ENCODE results near the gene ETV7.

The ETV7 gene

DNA sequence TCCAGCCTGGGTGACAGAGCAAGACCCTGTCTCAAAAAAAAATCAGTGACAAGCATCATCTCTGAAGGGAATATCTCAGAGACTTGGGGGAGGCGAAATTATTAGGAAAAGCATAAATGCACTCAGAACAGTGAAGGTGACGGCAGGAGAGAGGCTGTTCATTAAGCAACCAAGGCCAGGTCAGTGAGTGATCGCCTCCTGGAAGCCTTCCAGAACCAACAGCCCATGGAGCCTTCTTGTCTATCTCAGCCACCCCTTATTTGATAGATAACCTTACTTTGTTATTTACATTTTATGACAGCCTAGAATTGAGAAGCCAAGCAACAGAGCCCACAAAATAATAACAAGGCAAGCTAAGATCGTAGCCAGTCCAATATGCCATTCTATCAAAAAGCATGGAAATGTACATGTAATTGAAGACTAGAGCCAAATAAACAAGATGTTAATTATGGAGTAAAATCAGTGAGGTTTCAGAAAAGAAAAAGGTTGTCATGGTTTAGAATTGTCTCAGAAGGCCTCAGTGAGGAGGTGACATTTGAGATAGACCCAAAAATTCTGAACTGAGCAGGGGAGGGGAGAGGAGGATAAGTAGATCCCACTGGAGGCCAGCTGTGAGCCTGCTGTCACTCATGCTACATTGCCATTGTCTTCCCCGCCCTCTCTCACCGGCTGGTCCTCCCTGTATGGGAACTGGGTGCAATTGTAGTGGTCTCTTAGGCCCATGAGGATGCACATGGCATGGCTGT, 68.6 kb downstream of the ETV7 start:
- no peak for DNase-seq

DNA sequence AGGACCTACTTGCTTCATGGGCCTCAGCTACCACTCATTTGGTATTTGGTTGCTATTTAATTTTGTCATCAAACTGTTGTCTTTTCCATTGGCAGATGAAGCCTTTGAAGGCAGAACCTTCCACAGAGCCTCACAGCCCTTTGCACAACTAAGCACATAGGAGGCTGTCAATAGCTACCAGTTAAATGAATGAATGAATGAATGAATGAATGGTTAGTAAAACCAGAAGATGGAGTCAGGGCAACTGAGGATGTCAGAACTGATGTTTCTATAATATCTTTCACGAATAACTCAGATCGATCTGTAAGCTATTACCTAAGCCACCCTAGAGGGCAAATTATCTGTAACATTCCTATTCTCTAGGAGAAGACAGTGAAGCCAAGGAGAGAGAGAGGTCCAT, 69.8 kb downstream of the ETV7 start:
- DNase-seq, result no peak
